Measurements from ENCODE around the gene PRR27. TPM values are rescaled to one million over a fixed set of nuclear protein-coding genes. Genes with fewer than 3 reads are reported as not detected.

The PRR27 gene
- total and polyA plus RNA-seq, 4 donors: not detected

DNA sequence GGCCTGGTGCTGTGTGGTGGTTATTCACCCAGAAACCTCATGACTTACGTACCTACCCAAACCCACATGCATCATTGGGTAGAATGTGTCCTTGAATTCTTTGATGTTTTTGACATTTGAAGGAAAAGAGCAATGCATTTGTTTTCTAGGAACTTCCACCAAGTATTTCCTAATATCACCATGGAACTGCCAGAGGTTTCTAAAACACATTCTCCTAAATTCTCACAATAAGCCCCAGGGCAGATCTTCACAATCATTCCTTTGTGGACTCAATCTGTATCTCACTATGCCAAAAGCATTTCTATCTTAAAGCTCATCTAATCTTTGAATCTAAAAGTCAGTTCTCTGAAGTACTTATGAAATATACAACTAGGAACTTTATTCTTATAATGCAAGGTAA lies 33.2 kb downstream of the PRR27 start:
- Histone ChIP-seq H3K9ac (ENCODE audit: low read depth in 1 of 2, low read length in 2 of 2) (no peak overlapping the region), H3K4me3 (ENCODE audit: low read depth in 1 of 3, low read length in 3 of 3) (no peak overlapping the region), H3K27ac (ENCODE audit: low read depth in 1 of 2, low read length in 2 of 2) (no peak overlapping the region), H3K36me3 (ENCODE audit: control insufficient read depth in 4 of 4, insufficient read depth in 3 of 4, low read depth in 1 of 4, low read length in 3 of 4) (no peaks in the 10 kb centered on the region), H3K4me1 (ENCODE audit: control insufficient read depth in 4 of 4, insufficient read depth in 4 of 4, low read length in 3 of 4) (peaks cover 0 to 13% (median 4%) of the 10 kb centered on the region in 4 donors), H3K9me3 (ENCODE audit: control insufficient read depth in 4 of 4, low read length in 3 of 4) (no peaks in the 10 kb centered on the region), H3K27me3 (ENCODE audit: control insufficient read depth in 4 of 4, insufficient read depth in 4 of 4, low read length in 3 of 4) (no peaks in the 10 kb centered on the region)
- TF ChIP-seq, protein P1, sequence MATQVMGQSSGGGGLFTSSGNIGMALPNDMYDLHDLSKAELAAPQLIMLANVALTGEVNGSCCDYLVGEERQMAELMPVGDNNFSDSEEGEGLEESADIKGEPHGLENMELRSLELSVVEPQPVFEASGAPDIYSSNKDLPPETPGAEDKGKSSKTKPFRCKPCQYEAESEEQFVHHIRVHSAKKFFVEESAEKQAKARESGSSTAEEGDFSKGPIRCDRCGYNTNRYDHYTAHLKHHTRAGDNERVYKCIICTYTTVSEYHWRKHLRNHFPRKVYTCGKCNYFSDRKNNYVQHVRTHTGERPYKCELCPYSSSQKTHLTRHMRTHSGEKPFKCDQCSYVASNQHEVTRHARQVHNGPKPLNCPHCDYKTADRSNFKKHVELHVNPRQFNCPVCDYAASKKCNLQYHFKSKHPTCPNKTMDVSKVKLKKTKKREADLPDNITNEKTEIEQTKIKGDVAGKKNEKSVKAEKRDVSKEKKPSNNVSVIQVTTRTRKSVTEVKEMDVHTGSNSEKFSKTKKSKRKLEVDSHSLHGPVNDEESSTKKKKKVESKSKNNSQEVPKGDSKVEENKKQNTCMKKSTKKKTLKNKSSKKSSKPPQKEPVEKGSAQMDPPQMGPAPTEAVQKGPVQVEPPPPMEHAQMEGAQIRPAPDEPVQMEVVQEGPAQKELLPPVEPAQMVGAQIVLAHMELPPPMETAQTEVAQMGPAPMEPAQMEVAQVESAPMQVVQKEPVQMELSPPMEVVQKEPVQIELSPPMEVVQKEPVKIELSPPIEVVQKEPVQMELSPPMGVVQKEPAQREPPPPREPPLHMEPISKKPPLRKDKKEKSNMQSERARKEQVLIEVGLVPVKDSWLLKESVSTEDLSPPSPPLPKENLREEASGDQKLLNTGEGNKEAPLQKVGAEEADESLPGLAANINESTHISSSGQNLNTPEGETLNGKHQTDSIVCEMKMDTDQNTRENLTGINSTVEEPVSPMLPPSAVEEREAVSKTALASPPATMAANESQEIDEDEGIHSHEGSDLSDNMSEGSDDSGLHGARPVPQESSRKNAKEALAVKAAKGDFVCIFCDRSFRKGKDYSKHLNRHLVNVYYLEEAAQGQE (IDR thresholded peaks at IDR 0.05): no peak
- TF ChIP-seq NR2F2 (IDR thresholded peaks at IDR 0.05) (no peak), FOXA2 (IDR thresholded peaks at IDR 0.05) (no peak), FOXA1 (IDR thresholded peaks at IDR 0.05) (no peak), HNF4G (IDR thresholded peaks at IDR 0.05) (no peak), HNF4A (conservative IDR thresholded peaks at IDR 0.05) (no peak), EGR1 (IDR thresholded peaks at IDR 0.05; ENCODE audit: low read depth in 2 of 2) (no peak), MAX (IDR thresholded peaks at IDR 0.05) (no peak), GABPA (IDR thresholded peaks at IDR 0.05 in 1 of 2, conservative IDR thresholded peaks at IDR 0.05 in 1 of 2) (no peak), TAF1 (conservative IDR thresholded peaks at IDR 0.05) (no peak), RAD21 (IDR thresholded peaks at IDR 0.05) (no peak), RXRA (IDR thresholded peaks at IDR 0.05) (no peak), SP1 (IDR thresholded peaks at IDR 0.05) (no peak), JUND (IDR thresholded peaks at IDR 0.05) (no peak)
- TF ChIP-seq, protein P2, sequence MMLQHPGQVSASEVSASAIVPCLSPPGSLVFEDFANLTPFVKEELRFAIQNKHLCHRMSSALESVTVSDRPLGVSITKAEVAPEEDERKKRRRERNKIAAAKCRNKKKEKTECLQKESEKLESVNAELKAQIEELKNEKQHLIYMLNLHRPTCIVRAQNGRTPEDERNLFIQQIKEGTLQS (IDR thresholded peaks at IDR 0.05): no peak
- TF ChIP-seq, protein P3, sequence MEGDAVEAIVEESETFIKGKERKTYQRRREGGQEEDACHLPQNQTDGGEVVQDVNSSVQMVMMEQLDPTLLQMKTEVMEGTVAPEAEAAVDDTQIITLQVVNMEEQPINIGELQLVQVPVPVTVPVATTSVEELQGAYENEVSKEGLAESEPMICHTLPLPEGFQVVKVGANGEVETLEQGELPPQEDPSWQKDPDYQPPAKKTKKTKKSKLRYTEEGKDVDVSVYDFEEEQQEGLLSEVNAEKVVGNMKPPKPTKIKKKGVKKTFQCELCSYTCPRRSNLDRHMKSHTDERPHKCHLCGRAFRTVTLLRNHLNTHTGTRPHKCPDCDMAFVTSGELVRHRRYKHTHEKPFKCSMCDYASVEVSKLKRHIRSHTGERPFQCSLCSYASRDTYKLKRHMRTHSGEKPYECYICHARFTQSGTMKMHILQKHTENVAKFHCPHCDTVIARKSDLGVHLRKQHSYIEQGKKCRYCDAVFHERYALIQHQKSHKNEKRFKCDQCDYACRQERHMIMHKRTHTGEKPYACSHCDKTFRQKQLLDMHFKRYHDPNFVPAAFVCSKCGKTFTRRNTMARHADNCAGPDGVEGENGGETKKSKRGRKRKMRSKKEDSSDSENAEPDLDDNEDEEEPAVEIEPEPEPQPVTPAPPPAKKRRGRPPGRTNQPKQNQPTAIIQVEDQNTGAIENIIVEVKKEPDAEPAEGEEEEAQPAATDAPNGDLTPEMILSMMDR (IDR thresholded peaks at IDR 0.05; ENCODE audit: low read depth, low read length, missing input control): no peak
- DNase-seq (ENCODE audit: low spot score): no peak
- WGBS: 91% methylated on average over 1 of the region's 1 CpG

DNA sequence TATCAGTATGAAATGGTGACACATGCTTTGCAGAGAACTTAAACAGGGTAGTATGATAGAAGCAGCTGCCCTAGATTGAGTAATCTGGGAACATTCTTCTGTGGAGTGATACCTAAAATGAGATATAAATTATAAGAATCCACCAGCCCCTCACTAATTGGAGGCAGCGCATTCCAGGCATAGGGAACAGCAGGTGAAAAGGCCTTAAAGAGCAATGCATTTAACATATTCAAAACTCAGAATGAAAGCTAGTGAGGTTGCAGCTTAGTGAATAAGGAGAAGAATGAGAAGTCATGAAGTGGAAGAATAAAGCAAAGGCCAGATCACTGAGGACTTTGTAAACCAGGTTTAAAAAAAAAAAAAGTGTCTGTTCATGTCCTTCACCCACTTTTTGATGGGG lies 36.5 kb downstream of the PRR27 start:
- no peaks in the 10 kb centered on the region for H3K27me3 ChIP-seq (ENCODE audit: control insufficient read depth in 4 of 4, insufficient read depth in 4 of 4, low read length in 3 of 4)
- TF ChIP-seq FOXA1 (IDR thresholded peaks at IDR 0.05) (no peak), GABPA (IDR thresholded peaks at IDR 0.05 in 1 of 2, conservative IDR thresholded peaks at IDR 0.05 in 1 of 2) (no peak), FOXA2 (IDR thresholded peaks at IDR 0.05) (no peak), TAF1 (conservative IDR thresholded peaks at IDR 0.05) (no peak)
- TF ChIP-seq, protein P4, sequence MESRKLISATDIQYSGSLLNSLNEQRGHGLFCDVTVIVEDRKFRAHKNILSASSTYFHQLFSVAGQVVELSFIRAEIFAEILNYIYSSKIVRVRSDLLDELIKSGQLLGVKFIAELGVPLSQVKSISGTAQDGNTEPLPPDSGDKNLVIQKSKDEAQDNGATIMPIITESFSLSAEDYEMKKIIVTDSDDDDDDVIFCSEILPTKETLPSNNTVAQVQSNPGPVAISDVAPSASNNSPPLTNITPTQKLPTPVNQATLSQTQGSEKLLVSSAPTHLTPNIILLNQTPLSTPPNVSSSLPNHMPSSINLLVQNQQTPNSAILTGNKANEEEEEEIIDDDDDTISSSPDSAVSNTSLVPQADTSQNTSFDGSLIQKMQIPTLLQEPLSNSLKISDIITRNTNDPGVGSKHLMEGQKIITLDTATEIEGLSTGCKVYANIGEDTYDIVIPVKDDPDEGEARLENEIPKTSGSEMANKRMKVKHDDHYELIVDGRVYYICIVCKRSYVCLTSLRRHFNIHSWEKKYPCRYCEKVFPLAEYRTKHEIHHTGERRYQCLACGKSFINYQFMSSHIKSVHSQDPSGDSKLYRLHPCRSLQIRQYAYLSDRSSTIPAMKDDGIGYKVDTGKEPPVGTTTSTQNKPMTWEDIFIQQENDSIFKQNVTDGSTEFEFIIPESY (IDR thresholded peaks at IDR 0.05): no peak
- H3K9ac ChIP-seq (ENCODE audit: low read depth in 1 of 2, low read length in 2 of 2): no peak overlapping the region
- H3K4me3 ChIP-seq (ENCODE audit: low read depth in 1 of 3, low read length in 3 of 3): no peak overlapping the region
- H3K27ac ChIP-seq (ENCODE audit: low read depth in 1 of 2, low read length in 2 of 2): no peak overlapping the region
- no peaks in the 10 kb centered on the region for H3K36me3 ChIP-seq (ENCODE audit: control insufficient read depth in 4 of 4, insufficient read depth in 3 of 4, low read depth in 1 of 4, low read length in 3 of 4)
- 97% methylated on average over 1 of the region's 1 CpG for WGBS
- H3K4me1 ChIP-seq (ENCODE audit: control insufficient read depth in 4 of 4, insufficient read depth in 4 of 4, low read length in 3 of 4): peaks cover 0 to 1% (median 0%) of the 10 kb centered on the region in 4 donors
- no peak for DNase-seq (ENCODE audit: low spot score)
- H3K9me3 ChIP-seq (ENCODE audit: control insufficient read depth in 4 of 4, low read length in 3 of 4): no peaks in the 10 kb centered on the region
